ENCODE data around the gene TRH.
"Not testable (repeated sequence)": the region's sequence is repeated elsewhere in the genome, so short reads cannot be mapped to it uniquely, and the experiment has no call there.

TRH gene

GRCh38 chr3:129962600-129962999 lies 11.9 kb upstream of the TRH start:
- DNase-seq (ENCODE audit: low read depth in 2 of 3, low spot score in 2 of 3) = no peak

- DNase-seq (ENCODE audit: low read depth in 2 of 3, low spot score in 2 of 3) = no peak
Measured at GRCh38 chr3:129965937-129966336, 8.6 kb upstream of the TRH start.

- no peak for DNase-seq (ENCODE audit: low read depth in 2 of 3, low spot score in 2 of 3)
Measured at GRCh38 chr3:129966876-129967275, 7.6 kb upstream of the TRH start.

- DNase-seq (ENCODE audit: low read depth in 2 of 3, low spot score in 2 of 3) = no peak
Measured at GRCh38 chr3:129967761-129968160, 6.8 kb upstream of the TRH start.

- no peak for DNase-seq (ENCODE audit: low read depth in 2 of 3, low spot score in 2 of 3)
Measured at GRCh38 chr3:129971351-129972052, 3.0 kb upstream of the TRH start.

- no peak for DNase-seq (ENCODE audit: low read depth in 2 of 3, low spot score in 2 of 3)
Measured at GRCh38 chr3:129972301-129972700, 2.2 kb upstream of the TRH start.

GRCh38 chr3:129973853-129974563 lies 512 bp upstream of the TRH start:
- no peak for DNase-seq (ENCODE audit: low read depth in 2 of 3, low spot score in 2 of 3)

GRCh38 chr3:129974833-129975704 lies 549 bp downstream of the TRH start:
- DNase-seq (ENCODE audit: low read depth in 2 of 3, low spot score in 2 of 3) = no peak

- no peak for DNase-seq (ENCODE audit: low read depth in 2 of 3, low spot score in 2 of 3)
Measured at GRCh38 chr3:129975705-129976048, 1.2 kb downstream of the TRH start.

GRCh38 chr3:129976286-129976685 lies 1.8 kb downstream of the TRH start:
- no peak for DNase-seq (ENCODE audit: low read depth in 2 of 3, low spot score in 2 of 3)

- no peak for DNase-seq (ENCODE audit: low read depth in 2 of 3, low spot score in 2 of 3)
Measured at GRCh38 chr3:129978123-129978522, 3.6 kb downstream of the TRH start.

- DNase-seq (ENCODE audit: low read depth in 2 of 3, low spot score in 2 of 3) = no peak
Measured at GRCh38 chr3:129979905-129980304, 5.4 kb downstream of the TRH start.

- no peak for DNase-seq (ENCODE audit: low read depth in 2 of 3, low spot score in 2 of 3)
Measured at GRCh38 chr3:129983561-129983960, 9.0 kb downstream of the TRH start.

- DNase-seq (ENCODE audit: low read depth in 2 of 3, low spot score in 2 of 3) = no peak
Measured at GRCh38 chr3:129984125-129984524, 9.6 kb downstream of the TRH start.

- DNase-seq (ENCODE audit: low read depth in 2 of 3, low spot score in 2 of 3) = no peak
Measured at GRCh38 chr3:129985113-129985512, 10.6 kb downstream of the TRH start.

GRCh38 chr3:129988429-129988828 lies 13.9 kb downstream of the TRH start:
- no peak for DNase-seq (ENCODE audit: low read depth in 2 of 3, low spot score in 2 of 3)

GRCh38 chr3:129989414-129989813 lies 14.9 kb downstream of the TRH start:
- no peak for DNase-seq (ENCODE audit: low read depth in 2 of 3, low spot score in 2 of 3)

- no peak for DNase-seq (ENCODE audit: low read depth in 2 of 3, low spot score in 2 of 3)
Measured at GRCh38 chr3:129992781-129993180, 18.3 kb downstream of the TRH start.

- DNase-seq (ENCODE audit: low read depth in 2 of 3, low spot score in 2 of 3) = no peak
Measured at GRCh38 chr3:129994883-129995559, 20.5 kb downstream of the TRH start.

- no peak for DNase-seq (ENCODE audit: low read depth in 2 of 3, low spot score in 2 of 3)
Measured at GRCh38 chr3:129996073-129996472, 21.6 kb downstream of the TRH start.

GRCh38 chr3:129999176-129999575 lies 24.7 kb downstream of the TRH start:
- DNase-seq (ENCODE audit: low read depth in 2 of 3, low spot score in 2 of 3) = not testable (repeated sequence)

All from activated CD8-positive, alpha-beta memory T cell treated with anti-CD3 and anti-CD28 coated beads for 48 hours (primary cell).